Neural cell (in vitro differentiated cells): ENCODE data around the gene AADACL2.

Experiments
- CTCF ChIP-seq: fragments of 450-650 bp; IDR thresholded peaks from 2 replicates; pipeline ENCODE4 v1.5.1; 2014; ENCODE audit warnings: antibody characterized with exemption, mild to moderate bottlenecking, moderate library complexity; ENCODE audit not compliant: poor library complexity, severe bottlenecking
- EP300 ChIP-seq: fragments of 450-650 bp; conservative IDR thresholded peaks from 2 replicates; pipeline ENCODE4 v1.6.1; 2014; ENCODE audit warnings: antibody characterized with exemption, mild to moderate bottlenecking, moderate library complexity; ENCODE audit not compliant: poor library complexity, severe bottlenecking
- EZH2 ChIP-seq: fragments of 200-600, 300-800 bp; shearing (Covaris generic), sonication (generic); IDR thresholded peaks from 2 replicates; pipeline ENCODE4 v1.6.1; 2014; ENCODE audit warnings: antibody characterized with exemption, low read length, borderline replicate concordance, mild to moderate bottlenecking; ENCODE audit not compliant: insufficient read depth, poor library complexity, severe bottlenecking
- MXI1 ChIP-seq: fragments of 450-650 bp; conservative IDR thresholded peaks from 2 replicates; pipeline ENCODE4 v1.6.1; 2014; ENCODE audit warnings: antibody characterized with exemption, mild to moderate bottlenecking; ENCODE audit not compliant: poor library complexity, severe bottlenecking
- POLR2AphosphoS5 ChIP-seq: IDR thresholded peaks from 2 replicates; pipeline ENCODE4 v1.6.1; 2012
- RAD21 ChIP-seq: fragments of 450-650 bp; conservative IDR thresholded peaks from 2 replicates; pipeline ENCODE4 v1.6.1; 2014; ENCODE audit warnings: antibody characterized with exemption, mild to moderate bottlenecking, moderate library complexity
- REST ChIP-seq: IDR thresholded peaks from 2 replicates; pipeline ENCODE4 v1.6.1; 2012; ENCODE audit warnings: borderline replicate concordance
- TAF1 ChIP-seq: IDR thresholded peaks from 2 replicates; pipeline ENCODE4 v1.6.1; 2012; ENCODE audit warnings: low read depth

- TF ChIP-seq CTCF (no peak), MXI1 (no peak), POLR2AphosphoS5 (no peak), RAD21 (no peak), EZH2 (no peak), REST (no peak), TAF1 (no peak), EP300 (no peak)
These were observed 10.1 kb downstream of the AADACL2 start for GRCh38 chr3:151743855-151744254.
